WTC11 (cell line): ENCODE results near the gene SLC48A1.

Experiments
- CREB1 ChIP-seq: sonication (generic); formaldehyde crosslinking; IDR thresholded peaks from 2 replicates; pipeline ENCODE4 v1.8.0; 2023; ENCODE audit warnings: mild to moderate bottlenecking, missing genetic modification reagents
- CTCF ChIP-seq: fragments of 200-600 bp; IDR thresholded peaks from 2 replicates; pipeline ENCODE4 v1.8.0; 2022; ENCODE audit warnings: antibody characterized with exemption
- FOXP1 ChIP-seq: sonication (generic); formaldehyde crosslinking; IDR thresholded peaks from 2 replicates; pipeline ENCODE4 v1.8.0; 2022; ENCODE audit warnings: missing genetic modification reagents, mild to moderate bottlenecking, moderate library complexity, borderline replicate concordance
- FOXP4 ChIP-seq: sonication (generic); formaldehyde crosslinking; IDR thresholded peaks from 2 replicates; pipeline ENCODE4 v1.8.0; 2022; ENCODE audit warnings: mild to moderate bottlenecking, missing genetic modification reagents
- JUN ChIP-seq: sonication (generic); formaldehyde crosslinking; IDR thresholded peaks from 2 replicates; pipeline ENCODE4 v1.8.0; 2023; ENCODE audit warnings: mild to moderate bottlenecking, missing genetic modification reagents
- NFYB ChIP-seq: sonication (generic); formaldehyde crosslinking; conservative IDR thresholded peaks from 2 replicates; pipeline ENCODE4 v1.8.0; 2022; ENCODE audit warnings: low read depth, missing genetic modification reagents
- PREB ChIP-seq: sonication (generic); formaldehyde crosslinking; IDR thresholded peaks from 2 replicates; pipeline ENCODE4 v1.8.1; 2022; ENCODE audit warnings: mild to moderate bottlenecking, missing genetic modification reagents, moderate library complexity, borderline replicate concordance
- SP1 ChIP-seq: sonication (generic); formaldehyde crosslinking; conservative IDR thresholded peaks from 2 replicates; pipeline ENCODE4 v1.8.1; 2022; ENCODE audit warnings: missing genetic modification reagents
- TEAD4 ChIP-seq: sonication (generic); formaldehyde crosslinking; IDR thresholded peaks from 2 replicates; pipeline ENCODE4 v1.8.0; 2022; ENCODE audit warnings: mild to moderate bottlenecking, missing genetic modification reagents
- ZBTB21 ChIP-seq: sonication (generic); formaldehyde crosslinking; IDR thresholded peaks from 2 replicates; pipeline ENCODE4 v1.8.1; 2023; ENCODE audit warnings: mild to moderate bottlenecking, missing genetic modification reagents, borderline replicate concordance
- ZNF232 ChIP-seq: sonication (generic); formaldehyde crosslinking; IDR thresholded peaks from 2 replicates; pipeline ENCODE4 v1.8.0; 2022; ENCODE audit warnings: mild to moderate bottlenecking, missing genetic modification reagents
- TF ChIP-seq, protein P1 (sequence below): sonication (generic); formaldehyde crosslinking; IDR thresholded peaks from 2 replicates; pipeline ENCODE4 v1.8.0; 2022; ENCODE audit warnings: mild to moderate bottlenecking, missing genetic modification reagents
- TF ChIP-seq, protein P2 (sequence below): sonication (generic); formaldehyde crosslinking; IDR thresholded peaks from 2 replicates; pipeline ENCODE4 v1.8.1; 2023; ENCODE audit warnings: mild to moderate bottlenecking, moderate library complexity, missing genetic modification reagents

- TF ChIP-seq ZBTB21 (CRISPR knock-in tag) (no peak), CREB1 (no peak), JUN (CRISPR knock-in tag) (no peak), CTCF (no peak), SP1 (no peak), ZNF232 (CRISPR knock-in tag) (no peak), TEAD4 (CRISPR knock-in tag) (no peak), PREB (CRISPR knock-in tag) (no peak), FOXP4 (no peak), NFYB (no peak), FOXP1 (CRISPR knock-in tag) (no peak)
- TF ChIP-seq, protein P1, sequence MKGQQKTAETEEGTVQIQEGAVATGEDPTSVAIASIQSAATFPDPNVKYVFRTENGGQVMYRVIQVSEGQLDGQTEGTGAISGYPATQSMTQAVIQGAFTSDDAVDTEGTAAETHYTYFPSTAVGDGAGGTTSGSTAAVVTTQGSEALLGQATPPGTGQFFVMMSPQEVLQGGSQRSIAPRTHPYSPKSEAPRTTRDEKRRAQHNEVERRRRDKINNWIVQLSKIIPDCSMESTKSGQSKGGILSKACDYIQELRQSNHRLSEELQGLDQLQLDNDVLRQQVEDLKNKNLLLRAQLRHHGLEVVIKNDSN (CRISPR knock-in tag): no peak
- TF ChIP-seq, protein P2, sequence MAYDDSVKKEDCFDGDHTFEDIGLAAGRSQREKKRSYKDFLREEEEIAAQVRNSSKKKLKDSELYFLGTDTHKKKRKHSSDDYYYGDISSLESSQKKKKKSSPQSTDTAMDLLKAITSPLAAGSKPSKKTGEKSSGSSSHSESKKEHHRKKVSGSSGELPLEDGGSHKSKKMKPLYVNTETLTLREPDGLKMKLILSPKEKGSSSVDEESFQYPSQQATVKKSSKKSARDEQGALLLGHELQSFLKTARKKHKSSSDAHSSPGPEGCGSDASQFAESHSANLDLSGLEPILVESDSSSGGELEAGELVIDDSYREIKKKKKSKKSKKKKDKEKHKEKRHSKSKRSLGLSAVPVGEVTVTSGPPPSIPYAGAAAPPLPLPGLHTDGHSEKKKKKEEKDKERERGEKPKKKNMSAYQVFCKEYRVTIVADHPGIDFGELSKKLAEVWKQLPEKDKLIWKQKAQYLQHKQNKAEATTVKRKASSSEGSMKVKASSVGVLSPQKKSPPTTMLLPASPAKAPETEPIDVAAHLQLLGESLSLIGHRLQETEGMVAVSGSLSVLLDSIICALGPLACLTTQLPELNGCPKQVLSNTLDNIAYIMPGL (CRISPR knock-in tag): no peak
These were observed 14.7 kb downstream of the SLC48A1 start for GRCh38 chr12:47787596-47788319.
